Measurements from ENCODE around the gene DHDH. TPM values are rescaled to one million over a fixed set of nuclear protein-coding genes. Genes with fewer than 3 reads are reported as not detected.
A peak's percentile ranks its signal among the peaks of the same experiment; 100 is the strongest.

The DHDH gene
- total and polyA plus RNA-seq, 12 donors: 0.17 to 0.51 TPM; not detected in 10

GRCh38 chr19:48985711-48986110 lies 52.2 kb downstream of the DHDH start:
- no peak overlapping the region for H3K4me3 ChIP-seq
- no peaks in the 10 kb centered on the region for H3K27me3 ChIP-seq
- H3K36me3 ChIP-seq: peaks cover 0 to 98% (median 56%) of the 10 kb centered on the region in 9 donors
- intact Hi-C loops (cut with DNase I): no loop called here
- no peak for TF ChIP-seq CTCF (IDR thresholded peaks at IDR 0.05)
- WGBS, 2 donors: 92 to 95% methylated on average over 13 of the region's 13 CpGs
- H3K9me3 ChIP-seq: no peaks in the 10 kb centered on the region
- DNase-seq (no peak), ATAC-seq (no peak)
- peaks cover 3 to 32% (median 12%) of the 10 kb centered on the region in 9 donors for H3K4me1 ChIP-seq
- peak overlapping the region in 3 of 10 donors; percentile 0 to 11 (median 9) for H3K27ac ChIP-seq

- peak overlapping the region in 3 of 10 donors; percentile 0 to 11 (median 9) for H3K27ac ChIP-seq
- H3K4me1 ChIP-seq: peaks cover 8 to 37% (median 17%) of the 10 kb centered on the region in 9 donors
- intact Hi-C loops (cut with DNase I): no loop called here
- TF ChIP-seq CTCF (IDR thresholded peaks at IDR 0.05): no peak
- H3K27me3 ChIP-seq: no peaks in the 10 kb centered on the region
- no peaks in the 10 kb centered on the region for H3K9me3 ChIP-seq
- H3K36me3 ChIP-seq: peaks cover 0 to 98% (median 56%) of the 10 kb centered on the region in 9 donors
- no peak for DNase-seq
- ATAC-seq: no peak
- 92 to 97% methylated on average over 3 of the region's 3 CpGs for WGBS, 2 donors
- no peak overlapping the region for H3K4me3 ChIP-seq
Measured at GRCh38 chr19:48986211-48986610, 52.7 kb downstream of the DHDH start.

GRCh38 chr19:48987323-48987722 lies 53.8 kb downstream of the DHDH start:
- Histone ChIP-seq H3K27ac (no peak overlapping the region), H3K4me1 (peaks cover 9 to 47% (median 28%) of the 10 kb centered on the region in 9 donors), H3K9me3 (no peaks in the 10 kb centered on the region), H3K27me3 (no peaks in the 10 kb centered on the region), H3K36me3 (peaks cover 0 to 87% (median 46%) of the 10 kb centered on the region in 9 donors), H3K4me3 (no peak overlapping the region)
- intact Hi-C loops (cut with DNase I): no loop called here
- DNase-seq: no peak
- WGBS, 2 donors: 88% methylated on average over 7 of the region's 7 CpGs
- no peak for ATAC-seq
- TF ChIP-seq CTCF (IDR thresholded peaks at IDR 0.05): no peak

GRCh38 chr19:48988286-48988685 lies 54.8 kb downstream of the DHDH start:
- no peak for TF ChIP-seq CTCF (IDR thresholded peaks at IDR 0.05)
- intact Hi-C loops (cut with DNase I): no loop called here
- no peaks in the 10 kb centered on the region for H3K27me3 ChIP-seq
- no peaks in the 10 kb centered on the region for H3K9me3 ChIP-seq
- peak overlapping the region in 3 of 10 donors; percentile 36 to 96 (median 90) for H3K27ac ChIP-seq
- 88 to 95% methylated on average over 7 of the region's 7 CpGs for WGBS, 2 donors
- H3K36me3 ChIP-seq: peaks cover 0 to 77% (median 46%) of the 10 kb centered on the region in 9 donors
- no peak for ATAC-seq
- H3K4me1 ChIP-seq: peaks cover 9 to 47% (median 30%) of the 10 kb centered on the region in 9 donors
- DNase-seq: no peak
- no peak overlapping the region for H3K4me3 ChIP-seq

Data from heart right ventricle (tissue), 16 donors.